Measurements from ENCODE around the gene PRKN.

PRKN gene

GRCh38 chr6:162528538-162528937 is 199.0 kb downstream of the PRKN start:
- DNase-seq = no peak

- no peak for DNase-seq
Observed at GRCh38 chr6:162526960-162527359, 200.6 kb downstream of the PRKN start.

- DNase-seq = no peak
Observed at GRCh38 chr6:162525181-162525580, 202.4 kb downstream of the PRKN start.

DNA sequence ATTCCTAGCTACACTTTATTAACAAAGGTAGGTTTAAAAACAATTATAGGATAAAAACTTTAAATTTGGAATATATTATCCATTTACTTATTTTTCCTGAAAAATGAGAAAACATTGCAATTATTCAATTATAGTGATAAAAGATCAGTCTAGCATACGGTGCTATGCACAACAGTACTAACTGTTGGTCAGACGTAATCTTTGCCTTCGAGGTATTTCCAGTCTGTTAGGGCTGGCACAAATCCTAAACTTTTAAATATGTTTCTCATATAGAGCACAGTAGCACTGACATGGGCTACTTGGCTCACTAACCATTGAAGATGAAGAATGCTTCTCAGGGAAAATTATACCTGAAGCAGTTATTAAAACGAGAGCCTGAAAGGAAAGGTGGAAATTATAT is 214.8 kb downstream of the PRKN start:
- no peak for DNase-seq

DNA sequence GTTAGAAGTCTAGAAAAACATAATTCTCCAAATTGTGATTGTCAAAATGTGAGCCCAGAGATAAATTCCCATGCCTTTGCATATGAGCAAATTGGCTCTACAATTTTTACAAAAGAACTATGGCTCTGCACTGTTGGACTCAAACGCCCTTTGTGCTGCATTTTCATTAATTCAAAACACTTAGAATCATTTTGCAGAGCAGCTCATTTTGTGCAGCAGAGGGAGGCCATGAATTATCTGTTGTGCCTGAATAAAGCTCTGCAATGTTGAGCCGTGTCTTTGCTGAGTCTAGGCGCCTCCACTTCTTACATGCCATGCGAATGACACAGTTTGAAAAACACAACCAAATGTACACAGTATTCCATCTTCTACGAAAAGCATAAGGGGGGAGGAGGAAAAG is 230.2 kb downstream of the PRKN start:
- DNase-seq = no peak

DNA sequence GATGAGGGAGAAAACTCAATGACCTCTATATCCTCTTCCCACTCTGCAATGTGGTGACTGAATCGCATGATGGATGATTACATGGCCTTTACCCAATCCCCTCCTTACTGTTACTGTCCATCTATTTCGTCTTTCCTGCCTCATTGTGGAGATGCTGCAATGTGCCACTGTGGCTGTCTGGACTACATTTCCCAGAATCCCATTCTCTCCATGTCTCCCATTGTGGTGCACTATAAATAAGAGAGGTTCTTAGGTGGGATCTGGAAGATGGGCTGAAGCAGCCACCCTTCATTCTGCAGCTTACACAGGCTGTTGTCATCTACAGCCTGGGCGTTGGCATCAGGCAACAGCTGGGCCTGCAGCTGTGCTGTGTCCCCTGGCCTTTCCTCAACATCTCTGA is 233.6 kb downstream of the PRKN start:
- DNase-seq = no peak

- no peak for DNase-seq
Observed at GRCh38 chr6:162491637-162492036, 235.9 kb downstream of the PRKN start.

DNA sequence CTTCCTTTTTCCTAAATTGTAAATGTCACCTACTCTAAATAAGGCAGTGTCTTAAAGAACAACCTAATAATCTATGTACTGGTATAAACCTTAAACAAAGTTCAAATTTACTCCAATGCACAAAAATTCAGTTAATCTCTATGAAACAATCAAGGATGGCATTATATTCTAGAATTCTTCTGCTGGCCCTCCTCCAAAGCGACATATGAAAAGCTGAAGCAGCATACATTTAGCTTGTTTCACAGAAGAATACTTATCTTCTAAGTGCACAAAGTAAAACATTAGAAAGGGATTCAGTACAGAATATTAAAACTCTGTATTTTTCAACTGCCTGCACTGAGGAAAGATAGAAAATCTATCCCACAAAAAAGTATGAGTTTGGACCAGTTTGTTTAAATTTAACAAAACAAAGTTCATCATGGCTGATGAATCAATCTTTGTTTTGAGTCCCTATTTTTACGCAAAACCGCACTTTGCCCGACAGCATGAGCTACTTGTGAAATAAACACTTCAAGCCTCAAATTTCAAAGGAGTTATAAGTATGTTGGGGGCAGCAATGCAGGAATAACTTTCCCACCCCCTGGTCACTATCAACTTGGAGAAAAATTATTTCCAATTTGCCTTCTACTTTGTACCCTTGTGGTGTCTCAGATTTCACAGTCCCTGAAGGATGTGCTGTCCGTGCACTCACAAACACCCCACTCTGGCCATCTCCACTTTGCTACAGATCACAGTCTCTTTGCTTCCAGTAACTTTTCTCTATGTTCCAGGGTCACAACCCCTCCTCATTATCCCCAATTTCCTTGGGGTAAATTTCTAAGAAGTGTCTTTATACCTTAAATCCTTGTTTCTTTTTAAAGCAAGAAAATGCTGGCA is 238.2 kb downstream of the PRKN start:
- no peak for DNase-seq

DNA sequence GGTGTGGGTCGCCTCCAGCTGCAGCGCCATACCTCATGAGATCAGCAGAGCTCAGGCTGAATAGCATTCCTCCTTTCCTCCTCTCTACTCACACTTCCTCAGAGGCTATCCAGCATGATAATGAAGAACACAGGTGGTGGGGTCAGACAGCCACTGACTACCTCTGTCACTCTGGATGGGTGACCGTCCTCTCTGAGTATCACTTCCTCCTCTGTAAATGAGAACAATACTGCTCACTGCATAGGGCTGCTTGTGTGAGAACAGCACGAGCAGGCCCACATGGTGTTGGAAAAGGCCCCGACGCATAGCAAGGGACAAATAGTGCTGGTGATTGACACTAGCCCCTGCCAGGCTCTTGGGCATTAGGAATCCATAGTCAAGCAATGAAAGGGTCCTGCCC is 239.1 kb downstream of the PRKN start:
- no peak for DNase-seq

DNA sequence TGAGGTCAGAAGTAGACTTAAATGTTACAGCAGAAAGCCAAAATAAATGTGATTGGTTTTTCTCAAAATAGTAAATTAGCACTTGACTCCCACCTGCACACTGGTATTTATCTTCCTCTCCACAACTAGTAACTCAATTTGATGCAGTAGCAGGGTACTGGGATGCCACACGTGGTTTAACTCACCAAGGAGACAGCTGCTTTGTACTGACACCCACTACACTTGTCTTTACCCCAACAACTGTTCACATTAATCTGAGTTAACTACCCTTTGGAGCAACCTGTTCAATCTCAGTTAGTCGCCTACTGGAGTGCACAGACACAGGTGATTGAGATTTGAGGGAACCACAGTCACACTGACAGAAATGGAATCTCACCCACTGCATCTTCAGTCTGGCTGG is 242.1 kb downstream of the PRKN start:
- no peak for DNase-seq

GRCh38 chr6:162481938-162482337 is 245.6 kb downstream of the PRKN start:
- no peak for DNase-seq

- no peak for DNase-seq
Observed at GRCh38 chr6:162481320-162481719, 246.2 kb downstream of the PRKN start.

GRCh38 chr6:162478192-162478671 is 249.3 kb downstream of the PRKN start:
- DNase-seq = no peak

GRCh38 chr6:162474722-162475121 is 252.8 kb downstream of the PRKN start:
- no peak for DNase-seq

GRCh38 chr6:162471842-162472241 is 255.7 kb downstream of the PRKN start:
- DNase-seq = no peak

DNA sequence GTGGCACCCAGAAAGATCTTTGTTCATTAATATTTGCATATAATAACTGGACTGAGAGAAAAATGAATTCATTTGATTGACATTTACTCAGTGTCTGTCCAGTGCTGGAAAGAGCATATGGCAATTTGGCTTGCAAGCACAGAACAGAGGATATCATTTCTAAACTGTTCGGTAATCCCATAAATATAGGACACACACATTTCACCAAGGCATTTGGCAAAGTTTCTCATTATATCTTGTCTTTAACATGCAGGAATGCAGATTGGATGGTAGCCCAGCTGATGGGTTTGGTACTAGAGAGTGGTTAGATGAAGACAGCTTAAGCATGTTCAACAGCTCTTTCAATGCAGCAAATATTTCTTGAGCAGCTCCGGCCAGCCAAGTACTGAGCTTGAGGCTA is 259.2 kb downstream of the PRKN start:
- no peak for DNase-seq

DNA sequence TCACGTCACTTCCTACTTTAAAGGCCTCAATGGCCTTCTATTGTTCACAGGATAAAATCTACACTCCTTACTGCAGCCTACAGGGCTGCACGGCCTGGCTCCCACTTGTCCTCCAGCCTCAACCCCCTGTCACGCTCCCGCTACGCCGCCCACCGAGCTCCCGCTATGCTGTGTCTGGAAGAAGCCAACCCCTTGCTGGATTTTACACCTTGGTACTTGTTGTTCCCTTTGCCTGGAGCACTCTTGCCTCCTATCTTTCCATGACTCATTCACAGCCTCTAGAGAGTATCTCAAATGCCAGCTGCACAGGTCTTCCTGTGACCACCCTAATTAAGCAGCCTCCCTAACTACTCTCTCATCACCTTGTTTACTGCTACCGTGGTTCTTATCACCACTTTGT is 259.9 kb downstream of the PRKN start:
- no peak for DNase-seq

GRCh38 chr6:162463576-162463975 is 264.0 kb downstream of the PRKN start:
- no peak for DNase-seq

DNA sequence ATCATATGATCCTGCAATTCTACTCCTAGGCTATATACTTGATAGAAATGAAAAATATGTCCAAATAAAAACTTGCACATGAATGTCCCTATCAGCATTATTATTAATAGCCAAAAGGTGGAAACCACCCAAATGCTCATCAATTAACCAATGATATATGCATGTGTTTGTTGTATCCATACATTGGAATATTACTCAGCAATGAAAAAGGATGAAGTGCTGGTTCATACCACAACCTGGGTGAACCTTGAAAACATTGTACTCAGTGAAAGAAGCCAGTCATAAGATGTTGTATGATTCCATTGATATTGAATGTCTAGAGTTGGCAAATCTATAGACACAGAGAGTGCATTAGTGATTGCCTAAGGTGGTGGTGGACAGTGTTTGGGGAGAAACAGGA is 267.6 kb downstream of the PRKN start:
- no peak for DNase-seq

GRCh38 chr6:162450358-162450757 is 277.2 kb downstream of the PRKN start:
- DNase-seq = no peak

- DNase-seq = no peak
Observed at GRCh38 chr6:162448294-162448693, 279.3 kb downstream of the PRKN start.

DNA sequence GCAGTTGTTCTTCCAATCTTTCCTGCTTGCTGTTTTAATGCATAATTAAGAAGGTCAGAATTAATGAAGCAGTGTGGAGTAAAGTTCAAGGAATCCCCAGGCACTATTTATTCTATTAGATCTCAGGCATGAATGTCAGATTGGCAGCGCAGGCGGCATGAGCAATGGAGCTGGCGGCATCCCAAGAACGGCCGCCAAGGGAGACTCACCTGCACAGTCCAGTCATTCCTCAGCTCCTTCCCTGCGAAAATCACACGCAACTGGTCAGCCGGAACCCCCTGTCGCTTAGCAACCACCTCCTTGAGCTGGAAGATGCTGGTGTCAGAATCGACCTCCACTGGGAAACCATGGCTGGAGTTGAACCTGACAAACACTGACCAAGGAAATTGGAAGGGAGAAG is 284.5 kb downstream of the PRKN start:
- DNase-seq = no peak

DNA sequence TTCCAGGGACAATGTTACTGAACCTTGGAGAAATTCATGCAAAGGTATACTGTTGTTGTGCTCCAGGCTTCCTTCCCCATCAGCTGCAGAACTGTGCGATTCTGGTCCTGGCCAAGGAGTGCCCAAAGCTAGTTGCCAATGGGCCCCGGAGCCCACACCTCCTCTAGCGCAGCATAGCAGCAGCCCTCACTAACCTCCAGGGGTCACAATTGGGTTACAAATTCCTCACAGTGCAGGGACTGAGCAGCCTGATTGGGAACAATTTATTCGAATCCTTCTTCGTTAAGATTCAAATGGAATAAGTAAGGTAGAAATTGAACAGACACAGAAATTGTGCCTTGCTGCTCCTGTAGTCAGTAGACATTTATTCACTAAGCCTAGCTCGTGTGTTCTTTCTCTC is 284.9 kb downstream of the PRKN start:
- DNase-seq = no peak

- no peak for DNase-seq
Observed at GRCh38 chr6:162441991-162442390, 285.6 kb downstream of the PRKN start.

GRCh38 chr6:162438980-162439379 is 288.6 kb downstream of the PRKN start:
- DNase-seq = no peak

Data from NCI-H1436 (cell line).